Gastroesophageal sphincter (tissue), 3 donors: ENCODE measurements around the gene MAP4K2.

ENCODE experiments used
- EP300 ChIP-seq: sonication (generic); formaldehyde crosslinking; IDR thresholded peaks from one replicate; pipeline ENCODE4 v1.6.1; 2017; ENCODE audit warnings: antibody characterized with exemption, mild to moderate bottlenecking
- POLR2A ChIP-seq, 2 donors: fragments of 450-650 bp; IDR thresholded peaks; one replicate each; pipeline ENCODE4 v1.6.1; 2017; ENCODE audit warnings: antibody characterized with exemption in 2 of 2, mild to moderate bottlenecking in 2 of 2, moderate library complexity in 1 of 2
- POLR2AphosphoS5 ChIP-seq: sonication (generic); formaldehyde crosslinking; IDR thresholded peaks from one replicate; pipeline ENCODE4 v1.6.1; 2017; ENCODE audit warnings: antibody characterized with exemption
- TF ChIP-seq, protein P1 (sequence below), 4 experiments: fragments of 200-600 bp in 2 of 4; fragments of 450-650 bp in 2 of 4; sonication (generic) in 1 of 4; IDR thresholded peaks; one replicate each; pipeline ENCODE4 v1.5.1; 2017 to 2019; ENCODE audit warnings: antibody characterized with exemption in 4 of 4, mild to moderate bottlenecking in 2 of 4, moderate library complexity in 2 of 4

DNA sequence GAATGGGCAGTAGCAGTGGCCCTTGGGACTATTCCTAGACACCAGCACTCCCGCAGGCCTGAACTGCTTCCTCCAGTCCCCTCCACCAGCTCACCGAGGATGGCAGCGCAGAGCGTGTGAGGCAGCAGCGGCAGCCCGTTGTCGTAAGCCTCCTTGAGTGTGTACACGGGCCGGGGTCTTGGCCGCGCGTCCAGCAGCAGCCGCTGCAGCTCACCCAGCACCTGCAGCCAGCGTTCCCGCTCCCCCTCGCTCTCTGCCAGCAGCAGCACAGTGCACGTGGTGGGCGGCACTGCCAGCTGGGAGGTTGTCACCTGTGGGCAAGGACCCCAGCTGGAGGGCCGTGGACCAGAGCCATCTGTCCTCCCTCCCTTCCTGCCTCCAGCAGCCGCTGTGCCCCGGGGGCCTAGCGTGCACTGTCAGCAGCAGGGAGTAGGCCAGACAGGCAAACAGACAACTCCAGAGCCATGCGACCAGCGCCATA is 28.4 kb upstream of the MAP4K2 start:
- TF ChIP-seq POLR2AphosphoS5 (no peak), POLR2A (IDR thresholded peaks at IDR 0.05) (no peak), EP300 (no peak)
- TF ChIP-seq, protein P1, sequence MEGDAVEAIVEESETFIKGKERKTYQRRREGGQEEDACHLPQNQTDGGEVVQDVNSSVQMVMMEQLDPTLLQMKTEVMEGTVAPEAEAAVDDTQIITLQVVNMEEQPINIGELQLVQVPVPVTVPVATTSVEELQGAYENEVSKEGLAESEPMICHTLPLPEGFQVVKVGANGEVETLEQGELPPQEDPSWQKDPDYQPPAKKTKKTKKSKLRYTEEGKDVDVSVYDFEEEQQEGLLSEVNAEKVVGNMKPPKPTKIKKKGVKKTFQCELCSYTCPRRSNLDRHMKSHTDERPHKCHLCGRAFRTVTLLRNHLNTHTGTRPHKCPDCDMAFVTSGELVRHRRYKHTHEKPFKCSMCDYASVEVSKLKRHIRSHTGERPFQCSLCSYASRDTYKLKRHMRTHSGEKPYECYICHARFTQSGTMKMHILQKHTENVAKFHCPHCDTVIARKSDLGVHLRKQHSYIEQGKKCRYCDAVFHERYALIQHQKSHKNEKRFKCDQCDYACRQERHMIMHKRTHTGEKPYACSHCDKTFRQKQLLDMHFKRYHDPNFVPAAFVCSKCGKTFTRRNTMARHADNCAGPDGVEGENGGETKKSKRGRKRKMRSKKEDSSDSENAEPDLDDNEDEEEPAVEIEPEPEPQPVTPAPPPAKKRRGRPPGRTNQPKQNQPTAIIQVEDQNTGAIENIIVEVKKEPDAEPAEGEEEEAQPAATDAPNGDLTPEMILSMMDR (IDR thresholded peaks at IDR 0.05): no peak
